ENCODE measurements around the gene FKBP9. TPM values are rescaled to one million over a fixed set of nuclear protein-coding genes. Genes with fewer than 3 reads are reported as not detected.
A peak's percentile ranks its signal among the peaks of the same experiment; 100 is the strongest.
"Not testable (repeated sequence)": the region's sequence is repeated elsewhere in the genome, so short reads cannot be mapped to it uniquely, and the experiment has no call there.

Gene FKBP9
- polyA plus RNA-seq, 1 experiment: 248 TPM

DNA sequence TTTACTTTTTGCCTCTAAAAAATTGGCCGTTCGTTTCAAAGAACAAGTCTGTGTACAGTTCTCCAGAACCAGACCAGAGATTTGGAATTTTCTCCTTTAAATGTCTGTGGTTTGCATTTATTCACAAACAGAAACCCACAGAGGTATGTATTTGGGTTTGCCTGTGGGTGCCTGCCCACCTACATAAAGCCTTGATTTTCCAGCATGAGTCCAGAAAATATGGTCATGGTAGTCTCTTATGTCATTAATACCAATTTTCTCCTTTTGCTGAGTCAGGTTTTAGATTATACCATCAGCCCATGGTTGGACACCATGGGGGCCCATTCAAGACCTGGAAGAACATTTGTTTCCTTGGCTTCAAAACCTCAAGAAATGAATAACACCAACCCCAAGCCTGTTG lies 22.7 kb downstream of the FKBP9 start:
- CTCF ChIA-PET; H3K36me3 ChIP-seq (ENCODE audit: control insufficient read depth, insufficient read depth, low read length); DNase-seq (ENCODE audit: low read depth); H3K4me3 ChIP-seq (ENCODE audit: low read depth, low read length); H3K27me3 ChIP-seq (ENCODE audit: control insufficient read depth, insufficient read depth, low read length); POLR2A ChIA-PET: not testable (repeated sequence)

GRCh38 chr7:32988148-32988547 lies 30.9 kb downstream of the FKBP9 start:
- H3K27me3 ChIP-seq (ENCODE audit: control insufficient read depth, insufficient read depth, low read length); POLR2A ChIA-PET; CTCF ChIA-PET; H3K36me3 ChIP-seq (ENCODE audit: control insufficient read depth, insufficient read depth, low read length); DNase-seq (ENCODE audit: low read depth); H3K4me3 ChIP-seq (ENCODE audit: low read depth, low read length): not testable (repeated sequence)

DNA sequence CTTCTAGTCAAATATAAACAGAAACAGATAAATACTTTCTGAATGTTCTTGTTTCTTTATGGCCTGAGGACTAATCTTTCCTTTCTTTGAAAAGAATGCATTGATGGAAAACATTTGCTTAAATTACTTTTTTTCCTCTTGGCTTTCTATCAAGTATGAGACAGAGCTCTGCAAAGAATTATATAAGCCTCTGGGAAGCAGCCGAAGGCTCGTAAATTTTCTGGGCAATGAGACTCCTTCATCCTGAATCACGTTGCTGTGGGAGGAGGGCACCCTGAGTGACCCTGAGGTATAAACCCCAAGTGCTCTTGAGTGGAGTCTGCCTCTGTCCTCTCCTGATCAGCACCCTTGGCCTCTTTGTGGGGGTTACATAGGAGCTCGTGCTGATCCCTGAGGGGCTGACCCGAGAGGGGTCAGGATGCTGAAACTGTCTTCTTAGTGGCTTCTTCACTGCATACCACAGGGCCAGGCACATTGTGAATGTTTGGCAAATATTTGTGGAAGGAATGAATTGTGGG lies 33.9 kb downstream of the FKBP9 start:
- H3K36me3 ChIP-seq (ENCODE audit: control insufficient read depth, insufficient read depth, low read length); H3K27me3 ChIP-seq (ENCODE audit: control insufficient read depth, insufficient read depth, low read length); CTCF ChIA-PET; POLR2A ChIA-PET; H3K4me3 ChIP-seq (ENCODE audit: low read depth, low read length): not testable (repeated sequence)
- DNase-seq (ENCODE audit: low read depth): peak; percentile 83

DNA sequence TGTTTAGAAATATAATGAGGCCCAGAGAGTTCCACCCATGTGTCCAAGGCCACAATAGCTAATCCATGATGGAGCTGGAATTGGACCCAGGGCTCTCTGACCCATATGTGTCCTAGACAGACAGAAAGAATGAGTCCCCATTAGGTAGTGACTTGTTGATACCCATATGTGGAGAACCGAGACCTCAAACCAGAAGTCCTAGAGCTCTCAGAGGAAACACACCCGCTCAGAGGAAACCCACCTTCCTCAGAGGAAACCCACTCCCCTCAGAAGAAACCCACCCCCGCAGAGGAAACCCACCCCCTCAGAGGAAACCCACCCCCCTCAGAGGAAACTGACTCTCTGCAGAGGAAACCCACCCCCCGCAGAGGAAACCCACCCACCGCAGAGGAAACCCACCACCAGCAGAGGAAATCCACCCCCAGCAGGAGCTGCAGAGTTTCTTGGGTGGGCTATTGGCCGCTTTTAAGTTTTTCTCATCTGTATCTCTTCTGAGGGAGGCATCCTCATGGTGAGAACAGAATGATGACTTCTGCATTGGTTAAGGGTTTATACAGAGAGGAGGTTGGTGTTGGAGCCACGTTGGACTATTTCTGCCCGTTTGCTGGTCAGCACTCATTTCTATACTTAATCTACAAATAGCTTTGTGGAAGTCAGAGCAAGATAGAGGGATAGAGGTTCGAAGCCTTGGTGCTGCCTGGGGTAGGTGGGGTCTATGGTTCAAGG lies 34.9 kb downstream of the FKBP9 start:
- H3K36me3 ChIP-seq (ENCODE audit: control insufficient read depth, insufficient read depth, low read length); DNase-seq (ENCODE audit: low read depth); CTCF ChIA-PET; POLR2A ChIA-PET; H3K4me3 ChIP-seq (ENCODE audit: low read depth, low read length); H3K27me3 ChIP-seq (ENCODE audit: control insufficient read depth, insufficient read depth, low read length): not testable (repeated sequence)

DNA sequence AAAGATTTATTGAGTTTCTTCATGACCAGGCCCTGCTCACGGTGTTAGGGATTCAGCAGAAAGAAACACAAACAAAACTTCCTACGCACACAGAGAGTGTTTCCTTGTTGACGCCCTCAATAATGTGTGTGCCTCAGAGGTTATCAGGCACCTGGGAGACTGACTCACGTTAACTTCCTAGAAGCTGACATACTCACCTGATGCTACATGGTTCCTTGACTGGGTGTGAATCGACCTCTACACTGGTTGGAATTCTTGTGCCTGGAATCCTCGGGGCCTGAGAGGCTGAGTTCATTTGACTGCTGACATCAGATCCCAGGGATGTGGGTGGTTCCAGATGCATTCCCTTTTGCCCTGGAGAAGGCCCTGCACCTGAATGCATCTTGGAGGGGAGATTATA lies 35.5 kb downstream of the FKBP9 start:
- DNase-seq (ENCODE audit: low read depth); H3K36me3 ChIP-seq (ENCODE audit: control insufficient read depth, insufficient read depth, low read length); CTCF ChIA-PET; POLR2A ChIA-PET; H3K4me3 ChIP-seq (ENCODE audit: low read depth, low read length); H3K27me3 ChIP-seq (ENCODE audit: control insufficient read depth, insufficient read depth, low read length): not testable (repeated sequence)

GRCh38 chr7:32997956-32998355 lies 40.7 kb downstream of the FKBP9 start:
- H3K36me3 ChIP-seq (ENCODE audit: control insufficient read depth, insufficient read depth, low read length); DNase-seq (ENCODE audit: low read depth); CTCF ChIA-PET; POLR2A ChIA-PET; H3K27me3 ChIP-seq (ENCODE audit: control insufficient read depth, insufficient read depth, low read length); H3K4me3 ChIP-seq (ENCODE audit: low read depth, low read length): not testable (repeated sequence)

GRCh38 chr7:32998361-32999171 lies 41.3 kb downstream of the FKBP9 start:
- H3K36me3 ChIP-seq (ENCODE audit: control insufficient read depth, insufficient read depth, low read length); H3K27me3 ChIP-seq (ENCODE audit: control insufficient read depth, insufficient read depth, low read length); CTCF ChIA-PET; POLR2A ChIA-PET; H3K4me3 ChIP-seq (ENCODE audit: low read depth, low read length): not testable (repeated sequence)
- 0 out of 2 replicates have a peak, but pooled peaks have one; percentile 4 for TF ChIP-seq CTCF (IDR thresholded peaks at IDR 0.05; ENCODE audit: insufficient read depth, low read depth, low read length)
- peak; percentile 63 for DNase-seq (ENCODE audit: low read depth)

GRCh38 chr7:32999380-32999779 lies 42.1 kb downstream of the FKBP9 start:
- CTCF ChIA-PET; DNase-seq (ENCODE audit: low read depth); POLR2A ChIA-PET; H3K27me3 ChIP-seq (ENCODE audit: control insufficient read depth, insufficient read depth, low read length); H3K36me3 ChIP-seq (ENCODE audit: control insufficient read depth, insufficient read depth, low read length); H3K4me3 ChIP-seq (ENCODE audit: low read depth, low read length): not testable (repeated sequence)

DNA sequence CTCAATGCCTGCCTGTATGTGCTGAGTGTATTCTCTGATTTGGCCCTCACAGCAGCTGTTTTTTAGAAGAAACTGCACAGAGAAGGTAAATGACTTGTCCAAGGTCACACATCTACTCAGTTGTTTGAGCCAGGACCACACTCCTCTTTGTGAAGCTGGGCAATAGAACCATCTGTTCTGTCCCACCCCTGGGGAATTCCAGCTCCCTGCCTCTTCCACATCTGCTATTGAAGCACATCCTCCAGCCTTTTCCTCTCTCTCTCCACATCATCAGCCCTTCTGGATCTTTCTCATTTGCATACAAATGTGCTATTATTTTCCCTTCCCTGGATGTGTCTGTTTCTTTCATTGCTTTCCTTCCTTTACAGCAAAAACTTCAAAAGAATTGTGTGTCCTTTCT lies 45.9 kb downstream of the FKBP9 start:
- H3K27me3 ChIP-seq (ENCODE audit: control insufficient read depth, insufficient read depth, low read length); DNase-seq (ENCODE audit: low read depth); POLR2A ChIA-PET; H3K36me3 ChIP-seq (ENCODE audit: control insufficient read depth, insufficient read depth, low read length); CTCF ChIA-PET; H3K4me3 ChIP-seq (ENCODE audit: low read depth, low read length): not testable (repeated sequence)

DNA sequence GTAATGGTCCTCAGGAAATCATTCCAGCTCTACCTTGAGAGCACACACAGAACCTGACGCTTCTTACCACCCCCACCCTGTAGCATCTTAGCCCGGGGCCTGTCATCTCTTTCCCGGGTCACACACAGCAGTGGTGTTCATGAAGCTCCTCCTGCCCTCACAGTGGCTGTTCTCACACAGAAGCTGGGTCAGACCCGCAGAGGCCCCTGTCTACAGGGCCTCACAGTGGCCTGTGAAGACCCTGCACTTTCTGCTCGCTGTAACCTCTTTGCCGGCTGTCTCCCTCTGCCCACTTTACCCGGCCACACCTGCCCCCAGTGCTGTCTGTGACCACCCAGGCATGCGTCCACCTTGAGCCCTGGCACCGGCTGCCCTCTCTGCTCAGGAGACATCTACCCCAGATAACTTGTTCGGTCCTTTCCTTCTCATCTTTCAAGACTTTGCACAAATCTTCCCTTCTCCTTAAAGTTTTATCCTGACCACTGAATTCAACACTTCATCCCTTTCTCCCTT lies 46.9 kb downstream of the FKBP9 start:
- POLR2A ChIA-PET; H3K36me3 ChIP-seq (ENCODE audit: control insufficient read depth, insufficient read depth, low read length); H3K27me3 ChIP-seq (ENCODE audit: control insufficient read depth, insufficient read depth, low read length); DNase-seq (ENCODE audit: low read depth); H3K4me3 ChIP-seq (ENCODE audit: low read depth, low read length); CTCF ChIA-PET: not testable (repeated sequence)

GRCh38 chr7:33005193-33005592 lies 48.0 kb downstream of the FKBP9 start:
- POLR2A ChIA-PET; H3K4me3 ChIP-seq (ENCODE audit: low read depth, low read length); H3K27me3 ChIP-seq (ENCODE audit: control insufficient read depth, insufficient read depth, low read length); CTCF ChIA-PET; DNase-seq (ENCODE audit: low read depth); H3K36me3 ChIP-seq (ENCODE audit: control insufficient read depth, insufficient read depth, low read length): not testable (repeated sequence)

DNA sequence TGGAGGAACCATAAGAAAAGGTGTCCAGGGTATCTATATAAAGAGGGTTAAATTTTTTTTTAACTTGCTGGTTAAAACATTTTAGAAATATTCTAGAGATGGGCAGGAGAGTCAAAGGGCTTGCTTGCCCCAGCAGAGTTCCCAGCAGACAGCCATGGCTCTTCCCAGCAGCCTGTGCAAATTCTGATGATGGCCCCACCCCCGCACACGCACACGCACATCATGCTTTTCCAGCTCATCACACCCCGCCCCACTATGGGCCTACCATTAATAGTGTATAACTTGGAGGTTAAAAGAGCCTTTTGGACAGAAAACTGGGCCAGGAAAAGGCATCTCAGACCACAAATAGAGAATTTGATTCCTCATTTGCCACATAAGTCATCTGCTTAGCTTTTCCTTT lies 48.5 kb downstream of the FKBP9 start:
- H3K27me3 ChIP-seq (ENCODE audit: control insufficient read depth, insufficient read depth, low read length); DNase-seq (ENCODE audit: low read depth); POLR2A ChIA-PET; H3K4me3 ChIP-seq (ENCODE audit: low read depth, low read length); H3K36me3 ChIP-seq (ENCODE audit: control insufficient read depth, insufficient read depth, low read length); CTCF ChIA-PET: not testable (repeated sequence)

Measured in BJ (cell line).